ENCODE data around the gene VPS37C.

DNA sequence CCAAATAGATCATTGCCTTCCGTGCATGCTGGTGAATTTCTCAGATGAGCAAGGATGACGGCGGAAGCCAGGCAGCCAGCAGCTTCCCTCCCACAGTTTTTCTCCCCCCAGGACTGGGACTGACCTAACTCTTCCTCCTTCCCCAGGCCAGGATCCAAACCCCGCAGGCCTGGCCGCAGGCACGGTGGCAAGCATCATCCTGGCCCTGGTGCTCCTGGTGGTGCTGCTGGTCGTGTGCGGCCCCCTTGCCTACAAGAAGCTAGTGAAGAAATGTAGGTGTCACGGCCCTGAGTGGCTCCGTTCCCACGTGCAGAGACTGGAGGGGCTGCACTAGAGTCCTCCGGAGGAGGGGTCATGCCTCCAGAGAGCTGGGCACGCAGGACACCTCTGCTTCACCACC is 38.5 kb downstream of the VPS37C start:
- TF ChIP-seq, protein P1, sequence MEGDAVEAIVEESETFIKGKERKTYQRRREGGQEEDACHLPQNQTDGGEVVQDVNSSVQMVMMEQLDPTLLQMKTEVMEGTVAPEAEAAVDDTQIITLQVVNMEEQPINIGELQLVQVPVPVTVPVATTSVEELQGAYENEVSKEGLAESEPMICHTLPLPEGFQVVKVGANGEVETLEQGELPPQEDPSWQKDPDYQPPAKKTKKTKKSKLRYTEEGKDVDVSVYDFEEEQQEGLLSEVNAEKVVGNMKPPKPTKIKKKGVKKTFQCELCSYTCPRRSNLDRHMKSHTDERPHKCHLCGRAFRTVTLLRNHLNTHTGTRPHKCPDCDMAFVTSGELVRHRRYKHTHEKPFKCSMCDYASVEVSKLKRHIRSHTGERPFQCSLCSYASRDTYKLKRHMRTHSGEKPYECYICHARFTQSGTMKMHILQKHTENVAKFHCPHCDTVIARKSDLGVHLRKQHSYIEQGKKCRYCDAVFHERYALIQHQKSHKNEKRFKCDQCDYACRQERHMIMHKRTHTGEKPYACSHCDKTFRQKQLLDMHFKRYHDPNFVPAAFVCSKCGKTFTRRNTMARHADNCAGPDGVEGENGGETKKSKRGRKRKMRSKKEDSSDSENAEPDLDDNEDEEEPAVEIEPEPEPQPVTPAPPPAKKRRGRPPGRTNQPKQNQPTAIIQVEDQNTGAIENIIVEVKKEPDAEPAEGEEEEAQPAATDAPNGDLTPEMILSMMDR (IDR thresholded peaks at IDR 0.05), result no peak
- TF ChIP-seq POLR2A (IDR thresholded peaks at IDR 0.05), result no peak
